HG03108 (cell line): ENCODE results near the gene TMEM54.

Source experiments
- ATAC-seq: cut with Tn5 transposase; IDR thresholded peaks from one replicate; pipeline ENCODE4 v1.9.1; 2021; ENCODE audit warnings: moderate library complexity; ENCODE audit not compliant: unreplicated experiment

Gene TMEM54

DNA sequence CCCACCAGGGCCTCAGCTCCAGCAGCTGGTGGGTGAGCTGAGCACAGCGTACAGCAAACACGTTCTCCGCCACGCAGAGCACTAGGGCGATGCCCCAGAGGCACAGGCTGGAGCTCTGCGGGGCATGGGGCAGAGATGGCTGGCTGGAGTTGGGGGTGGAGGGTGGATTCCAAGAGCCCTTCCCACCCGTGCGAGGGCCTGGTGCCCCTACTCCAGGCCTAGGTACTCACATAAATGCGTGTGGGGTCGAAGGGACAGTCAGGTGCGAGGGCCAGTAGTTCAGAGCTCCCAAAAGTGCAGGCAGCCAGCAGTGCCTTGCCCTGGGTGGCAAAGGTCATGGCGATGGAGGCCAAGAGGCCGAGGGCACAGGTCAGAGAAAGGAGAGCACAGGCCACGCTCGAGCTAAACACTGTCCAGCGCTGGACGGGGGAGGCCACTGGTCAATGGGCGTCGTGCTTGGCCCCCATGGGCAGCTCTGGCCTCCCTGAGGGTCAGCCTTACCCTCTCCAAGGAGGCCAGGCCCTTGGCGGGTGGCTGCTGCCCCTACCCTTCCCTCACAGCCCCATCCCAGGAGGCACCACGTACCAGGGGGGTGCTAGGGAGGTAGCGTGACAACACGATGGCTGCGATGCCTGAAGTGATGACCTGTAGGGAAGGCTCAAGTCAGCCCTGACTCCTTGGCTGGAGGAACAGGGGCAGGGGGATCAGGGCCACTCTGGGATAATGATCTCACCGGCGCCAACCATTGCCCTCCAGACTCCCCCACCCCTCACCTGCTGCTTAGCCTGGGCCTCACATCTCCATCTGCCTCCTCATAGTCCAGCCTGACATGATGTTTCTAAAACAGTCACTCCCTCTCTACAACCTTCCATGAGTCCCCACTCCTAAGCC lies 5.6 kb downstream of the TMEM54 start:
- no peak for ATAC-seq

DNA sequence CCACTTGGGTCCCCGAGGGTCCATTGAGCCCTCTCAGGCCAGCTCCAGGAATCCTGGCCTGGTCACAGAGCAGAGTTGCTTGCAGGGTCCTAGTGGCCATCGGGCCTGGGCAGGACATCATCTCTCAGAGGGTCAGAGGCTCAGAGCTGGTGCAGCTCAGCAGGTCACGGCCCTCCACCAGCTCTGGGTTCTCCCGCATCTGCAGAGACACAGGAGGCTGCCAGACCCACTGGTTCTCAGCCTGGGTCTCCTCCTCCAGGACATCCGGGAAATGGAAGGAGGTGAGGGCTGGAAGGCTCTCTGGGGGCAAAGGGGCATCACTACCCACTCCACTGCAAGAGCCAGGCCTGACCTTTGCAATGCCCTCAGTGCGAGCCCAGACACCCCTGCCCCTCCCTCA lies 6.5 kb downstream of the TMEM54 start:
- ATAC-seq, result no peak

DNA sequence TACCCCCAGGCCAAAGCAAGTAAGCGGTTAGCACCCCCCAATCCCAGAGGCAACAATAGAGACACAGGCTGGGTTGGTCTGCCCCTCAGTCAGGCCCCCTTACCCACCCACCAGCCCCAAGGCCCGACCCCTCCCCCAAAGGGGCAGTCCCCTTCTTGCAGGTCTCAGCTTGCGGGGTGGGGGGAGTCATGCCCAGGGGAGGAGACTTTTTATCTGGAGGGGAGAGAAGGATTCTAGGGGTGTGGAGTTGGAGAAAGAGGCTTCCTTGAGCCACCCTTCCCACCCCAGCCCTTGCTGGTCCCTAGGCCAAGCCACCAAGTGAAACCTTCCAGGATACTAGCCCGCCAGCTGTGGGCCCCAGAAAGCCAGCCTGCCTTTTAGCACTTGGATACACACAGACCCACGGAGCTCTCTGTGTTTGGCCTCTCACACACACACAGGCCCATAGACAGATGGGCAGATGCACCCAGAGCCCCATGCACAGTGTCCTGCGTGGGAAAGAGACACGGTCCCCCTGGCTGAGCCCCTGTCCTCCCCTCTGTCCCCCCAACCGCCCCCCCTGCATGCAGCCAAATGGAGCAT lies 7.1 kb downstream of the TMEM54 start:
- no peak for ATAC-seq

DNA sequence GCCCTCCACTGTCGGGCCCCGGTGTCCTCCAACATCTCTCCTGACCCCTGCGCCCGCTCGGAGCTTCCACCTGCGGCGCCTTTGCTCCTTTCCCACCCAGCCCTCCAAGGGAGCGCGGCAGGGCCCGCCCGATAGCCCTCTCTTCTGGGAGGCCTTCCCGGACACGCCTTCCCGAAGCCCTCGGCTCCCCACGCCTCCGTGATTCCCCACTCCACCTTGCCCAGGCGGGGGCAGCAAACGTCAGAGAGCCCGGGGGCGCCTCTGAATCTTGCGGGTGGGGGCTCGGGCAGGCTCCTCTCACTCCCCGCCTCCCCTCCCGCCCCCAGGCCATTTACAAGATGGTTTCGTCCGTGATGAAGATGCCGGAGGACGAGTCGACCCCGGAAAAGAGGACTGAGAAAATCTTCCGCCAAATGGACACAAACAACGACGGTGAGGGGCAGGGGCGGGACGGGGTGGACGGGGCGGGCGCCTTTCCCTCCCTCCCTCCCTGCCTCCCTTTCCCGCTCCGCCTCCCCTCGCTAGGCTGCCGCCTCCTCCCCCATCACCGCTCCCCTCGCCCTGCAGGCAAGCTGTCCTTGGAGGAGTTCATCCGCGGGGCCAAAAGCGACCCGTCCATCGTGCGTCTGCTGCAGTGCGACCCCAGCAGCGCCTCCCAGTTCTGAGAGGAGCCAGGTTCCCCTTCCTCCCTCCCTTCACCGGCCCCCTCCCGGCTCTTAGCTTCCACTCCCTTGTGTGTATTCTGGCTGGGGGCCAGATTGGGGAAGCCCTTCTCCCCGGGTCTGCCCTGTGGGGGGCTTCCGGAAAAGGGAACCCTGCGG lies 7.8 kb downstream of the TMEM54 start:
- no peak for ATAC-seq

DNA sequence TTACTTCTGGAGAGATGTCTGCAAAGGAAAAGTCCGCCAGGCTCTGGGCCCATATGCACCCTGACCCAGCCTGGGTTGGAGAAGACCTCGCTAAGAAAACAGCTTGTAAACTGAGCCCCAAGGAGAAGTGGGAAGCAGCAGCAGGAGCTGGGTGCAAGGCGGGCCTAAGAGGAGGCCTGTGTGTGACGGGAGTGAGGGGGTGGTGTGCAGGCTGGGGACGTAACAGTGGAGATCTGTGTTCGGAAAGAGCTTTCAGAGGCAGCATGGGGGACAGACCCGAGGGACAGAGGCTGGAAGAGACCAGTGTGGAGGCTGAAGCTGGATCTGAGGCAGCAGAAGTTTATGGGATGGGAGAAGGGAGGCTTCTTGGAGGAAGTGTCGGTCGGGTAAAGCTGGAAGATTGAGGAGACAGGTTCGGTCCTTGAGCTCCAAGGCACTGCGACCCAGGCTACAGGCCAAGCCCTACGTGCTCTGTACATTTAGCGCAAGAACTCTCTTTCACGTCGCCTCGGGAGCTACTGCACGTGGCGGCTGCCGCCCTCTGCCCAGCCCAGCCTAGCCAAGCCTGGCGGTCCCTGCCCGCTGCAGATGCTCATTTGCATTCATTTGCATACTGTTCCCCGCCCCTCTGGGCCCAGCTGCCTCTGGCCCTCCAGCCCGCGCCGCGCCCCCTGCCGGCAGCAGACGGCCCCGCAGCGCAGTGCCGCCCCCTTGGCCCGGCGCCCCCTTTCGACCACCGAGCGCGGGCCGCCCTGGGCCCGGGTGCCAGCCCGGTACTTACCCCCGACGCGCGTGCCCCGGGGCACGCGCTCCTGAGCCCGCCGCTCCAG lies 8.6 kb downstream of the TMEM54 start:
- no peak for ATAC-seq

DNA sequence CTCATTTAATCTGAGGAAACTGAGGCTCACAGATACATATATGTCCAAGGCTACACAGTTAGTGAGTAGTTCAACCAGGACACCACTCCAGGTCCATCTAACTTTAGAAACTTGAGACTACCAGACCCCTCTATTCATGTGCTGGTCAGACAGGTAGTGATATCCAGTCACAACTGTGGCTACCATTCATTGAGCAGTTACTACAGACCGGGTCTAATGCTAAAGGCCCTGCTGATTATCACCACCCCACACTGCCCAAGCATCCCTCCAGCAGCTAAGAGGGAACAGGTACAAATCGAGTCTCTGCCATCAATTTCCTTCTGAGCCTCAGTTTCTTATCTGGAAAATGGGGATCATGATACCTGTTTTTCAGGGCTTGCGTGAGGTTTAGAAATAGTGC lies 9.6 kb downstream of the TMEM54 start:
- no peak for ATAC-seq

DNA sequence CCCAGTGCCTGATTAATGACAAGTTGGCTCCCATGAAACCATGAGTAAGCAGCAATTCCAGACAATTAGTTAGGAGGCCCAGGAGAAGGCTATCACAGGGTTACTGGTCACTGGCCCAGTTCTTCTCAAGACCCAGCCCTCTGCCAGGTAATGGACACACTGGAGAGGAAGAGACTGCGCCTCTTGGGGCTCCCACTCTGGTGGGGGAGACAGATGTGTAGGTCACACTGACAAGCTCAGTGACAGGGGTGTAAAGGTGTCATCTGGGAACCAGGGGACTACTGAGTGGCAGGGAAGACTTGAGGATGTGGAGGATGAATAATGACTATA lies 10.0 kb downstream of the TMEM54 start:
- no peak for ATAC-seq

DNA sequence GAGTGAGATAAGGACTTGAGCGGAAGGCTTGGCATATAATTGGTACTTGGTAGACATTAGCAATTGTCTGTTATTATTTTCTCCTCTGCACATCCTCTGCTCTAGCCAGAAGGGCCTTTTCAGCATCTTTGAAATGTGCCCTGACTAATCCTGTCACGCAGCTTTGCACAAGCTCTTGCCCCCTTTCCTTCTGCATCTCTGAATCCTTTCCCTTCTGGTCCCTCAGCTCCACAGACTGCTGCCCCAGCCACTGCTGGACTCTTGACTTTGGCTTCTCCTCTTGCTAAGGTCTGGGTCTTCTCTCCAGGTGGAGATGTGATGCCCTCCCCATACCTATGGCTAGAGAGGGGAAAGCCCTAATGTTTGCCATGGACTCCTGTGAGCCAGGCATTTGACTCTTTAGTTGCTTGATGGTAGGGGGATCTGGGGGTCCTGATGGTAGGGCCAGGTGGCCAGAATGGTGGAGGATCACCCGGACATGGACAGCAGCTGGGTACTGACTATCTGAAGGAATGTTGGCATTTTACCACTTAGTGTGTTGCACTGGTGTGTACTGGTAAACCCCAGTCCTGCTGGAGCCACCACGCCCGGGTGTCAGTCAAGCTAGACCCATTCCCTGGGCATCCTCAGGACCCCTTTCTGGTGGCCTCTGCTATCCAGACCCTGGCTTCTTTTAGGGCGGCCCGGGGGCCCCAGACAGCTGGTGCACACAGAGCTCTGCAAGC lies 10.5 kb downstream of the TMEM54 start:
- no peak for ATAC-seq

DNA sequence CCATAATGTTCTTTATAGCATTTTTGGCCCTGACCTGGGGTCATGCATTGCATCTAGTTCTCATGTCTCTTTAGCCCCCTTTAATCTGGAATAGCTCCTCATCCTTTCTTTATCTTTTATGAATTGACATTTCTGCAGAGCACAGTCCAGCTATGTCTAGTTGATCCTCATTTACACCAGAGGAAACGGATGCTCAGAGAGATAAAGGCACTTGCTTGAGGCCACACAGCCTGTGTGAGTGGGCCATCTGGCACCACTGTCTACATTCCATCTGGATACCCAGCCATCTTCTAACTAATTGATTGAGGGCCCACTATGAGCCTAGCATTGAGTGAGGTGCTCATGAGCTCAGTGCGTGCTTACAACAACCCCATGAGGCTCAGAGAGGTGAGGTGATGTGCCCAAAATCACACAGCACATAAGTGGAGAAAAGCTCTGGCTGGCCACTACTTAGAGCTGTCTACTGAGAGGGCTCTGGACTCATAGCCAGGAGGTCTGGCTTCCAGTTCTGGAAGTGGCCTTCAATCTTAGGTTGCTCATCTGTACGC lies 11.4 kb downstream of the TMEM54 start:
- no peak for ATAC-seq

DNA sequence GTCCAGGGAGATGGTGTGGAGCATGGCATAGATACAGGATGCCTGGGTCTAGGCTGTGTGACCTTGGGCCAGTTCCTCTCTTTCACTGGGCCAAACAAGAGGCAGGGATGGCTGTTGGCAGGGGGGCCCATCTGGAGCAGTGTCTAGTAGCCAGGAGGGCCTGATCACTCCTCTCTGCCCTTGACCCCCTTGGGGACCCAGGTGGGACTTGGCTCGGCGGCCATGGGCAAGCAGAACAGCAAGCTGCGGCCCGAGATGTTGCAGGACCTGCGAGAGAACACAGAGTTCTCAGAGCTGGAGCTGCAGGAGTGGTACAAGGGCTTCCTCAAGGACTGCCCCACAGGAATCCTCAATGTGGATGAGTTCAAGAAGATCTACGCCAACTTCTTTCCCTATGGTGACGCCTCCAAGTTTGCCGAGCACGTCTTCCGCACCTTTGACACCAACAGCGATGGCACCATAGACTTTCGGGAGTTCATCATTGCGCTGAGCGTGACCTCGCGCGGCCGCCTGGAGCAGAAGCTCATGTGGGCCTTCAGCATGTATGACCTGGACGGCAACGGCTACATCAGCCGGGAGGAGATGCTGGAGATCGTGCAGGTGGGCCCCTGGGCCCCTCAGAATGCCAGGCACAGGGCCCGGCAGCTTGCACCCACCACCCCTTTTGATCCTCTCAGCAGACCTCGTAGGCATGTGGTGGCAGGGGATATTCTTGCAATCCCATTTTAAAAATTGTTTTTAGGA lies 12.3 kb downstream of the TMEM54 start:
- no peak for ATAC-seq

DNA sequence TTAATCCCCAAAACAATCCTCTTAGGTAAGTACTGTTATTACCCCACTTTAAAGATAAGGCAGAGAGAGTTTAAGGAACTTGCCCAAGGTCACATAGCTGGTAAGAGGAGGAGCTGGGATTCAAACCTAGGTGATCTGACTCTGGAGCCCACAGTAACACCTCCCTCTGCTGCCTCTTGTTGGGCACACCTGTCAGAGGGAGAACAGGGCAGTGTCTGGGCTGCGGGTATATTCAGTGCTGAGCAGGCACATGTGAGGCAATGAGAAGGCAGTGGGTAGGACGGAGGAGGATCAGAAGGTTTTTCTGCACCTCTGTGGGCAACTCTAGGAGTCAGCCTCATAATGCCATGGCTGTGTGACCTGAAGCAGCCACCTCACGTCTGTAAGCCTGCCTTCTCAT lies 13.1 kb downstream of the TMEM54 start:
- no peak for ATAC-seq

DNA sequence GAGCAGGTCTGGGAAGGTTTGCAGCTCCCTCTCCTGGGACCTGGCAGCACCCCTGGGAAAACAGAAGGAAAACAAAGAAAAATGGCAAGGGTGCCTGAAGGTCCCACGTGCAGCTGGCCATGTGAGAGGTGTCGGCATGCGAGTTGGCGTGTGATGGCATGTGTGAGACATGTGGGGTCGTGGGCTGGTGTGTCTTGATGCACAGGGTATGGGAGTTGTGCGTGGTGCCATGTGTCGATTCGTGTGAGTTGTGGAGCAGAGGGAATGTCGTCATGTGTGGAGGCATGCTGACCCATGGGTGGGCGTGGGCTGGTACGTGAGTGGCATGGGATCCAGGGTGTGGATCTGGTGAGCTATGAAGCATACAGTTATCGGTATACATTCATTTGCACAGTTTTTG lies 13.6 kb downstream of the TMEM54 start:
- no peak for ATAC-seq

DNA sequence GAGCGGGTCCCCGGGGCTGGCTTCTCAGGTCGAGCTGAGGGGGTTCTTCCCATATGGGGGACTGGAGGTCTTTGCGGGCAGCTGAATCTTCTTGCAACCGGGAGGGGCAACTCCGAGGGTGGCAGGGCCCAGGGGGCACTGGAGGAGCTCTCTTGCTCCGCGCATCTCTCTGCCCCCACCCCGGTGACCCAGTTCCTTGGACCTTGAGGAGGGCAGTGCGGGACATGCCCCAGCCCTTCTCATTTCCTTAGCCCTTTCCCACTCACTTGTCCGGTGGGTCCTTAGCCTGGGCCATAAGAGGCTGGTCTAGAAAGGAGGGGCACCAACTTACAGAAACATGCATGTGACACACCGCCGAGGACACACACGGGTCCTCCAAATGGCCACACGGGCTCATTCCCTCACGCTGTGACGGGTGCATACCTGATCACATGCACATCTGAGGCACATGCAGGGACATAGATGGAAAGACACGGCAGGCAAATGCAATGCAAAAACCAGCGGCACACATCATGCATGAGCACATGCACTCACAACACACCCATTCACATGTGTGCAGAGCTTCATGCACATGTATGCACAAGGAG lies 14.3 kb downstream of the TMEM54 start:
- no peak for ATAC-seq

DNA sequence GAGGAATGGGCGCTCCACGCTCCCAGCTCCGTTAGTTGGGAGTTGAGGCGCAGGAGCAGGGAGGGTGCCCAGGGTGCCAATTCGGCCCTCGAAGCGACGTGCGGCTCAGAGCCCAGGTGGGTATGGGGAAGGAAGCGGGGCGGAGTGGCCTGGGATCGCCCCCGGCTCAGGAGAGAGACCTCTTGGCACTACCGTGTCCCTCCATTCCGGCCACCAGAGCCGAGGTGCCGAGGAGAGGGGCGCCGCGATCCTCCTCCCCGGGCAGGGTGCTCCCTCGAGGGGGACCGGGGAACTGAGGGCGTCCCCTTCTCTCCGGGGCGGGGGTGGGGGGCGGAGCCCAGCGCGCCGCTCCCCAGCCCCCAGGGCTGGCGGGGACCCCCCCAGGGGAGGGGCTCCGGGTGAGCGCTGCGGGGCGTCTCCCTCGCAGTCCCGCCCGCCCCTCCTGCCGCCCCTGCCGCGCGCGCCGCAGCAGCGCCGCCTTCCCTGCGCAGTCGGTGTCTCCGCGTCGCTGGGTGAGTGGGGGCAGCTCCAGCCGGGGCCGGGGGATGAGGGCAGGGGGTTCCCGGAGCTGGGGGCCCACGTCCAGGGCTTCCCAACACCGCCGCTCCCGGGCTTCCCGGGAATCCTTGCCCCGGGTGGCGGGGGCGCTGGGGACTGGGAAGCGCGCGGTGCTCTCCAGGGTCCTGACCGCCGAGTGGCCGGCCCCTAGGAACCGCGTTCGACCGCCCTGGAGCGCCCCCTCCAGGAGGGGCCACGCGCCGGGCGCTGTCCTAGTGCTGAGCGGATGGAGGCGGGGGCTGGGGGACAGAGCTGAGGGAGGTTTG lies 15.0 kb downstream of the TMEM54 start, which contains the start of gene HPCA:
Gene HPCA (plus strand): TSS at position 488 of the 824 bp plus-strand sequence. CDS start 2,408 bp downstream, outside the sequence.
- ATAC-seq, result no peak

DNA sequence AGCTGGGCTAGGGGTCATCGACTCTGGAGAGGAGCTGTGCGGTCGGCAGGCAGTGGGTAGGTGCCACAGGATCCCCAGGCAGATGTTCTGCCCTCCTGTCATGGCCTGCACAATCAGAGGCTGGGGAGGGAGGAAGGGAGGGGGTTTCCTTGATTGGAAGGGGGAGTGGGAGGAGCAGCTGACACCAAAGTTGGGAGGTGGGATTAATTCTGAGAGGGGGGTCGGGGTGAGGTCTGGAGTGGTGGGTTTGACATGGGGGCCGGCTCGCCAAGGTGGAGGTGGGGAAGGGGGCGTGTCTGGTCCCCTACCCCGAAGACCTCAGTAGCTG lies 15.5 kb downstream of the TMEM54 start:
- ATAC-seq, result no peak

DNA sequence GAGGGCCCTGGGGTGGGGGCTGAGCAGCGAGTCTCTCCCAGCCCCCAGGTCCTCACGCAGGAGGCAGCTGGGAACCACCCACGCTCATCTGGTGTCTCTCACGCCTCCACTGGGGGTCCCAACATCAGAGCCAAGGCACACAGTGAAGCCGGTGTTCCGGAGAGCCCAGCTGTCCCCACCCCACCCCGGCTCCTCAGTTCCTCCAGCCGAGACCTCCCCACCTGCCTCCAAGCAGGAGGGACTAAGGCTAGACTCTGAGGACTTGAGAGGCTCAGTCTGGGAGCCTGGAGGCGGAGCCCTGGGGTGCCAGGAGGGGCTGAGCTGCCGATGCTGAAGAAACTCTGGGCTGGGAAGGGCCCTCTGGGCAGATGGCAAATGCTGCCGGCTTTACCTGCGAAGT lies 16.5 kb downstream of the TMEM54 start:
- ATAC-seq, result no peak

DNA sequence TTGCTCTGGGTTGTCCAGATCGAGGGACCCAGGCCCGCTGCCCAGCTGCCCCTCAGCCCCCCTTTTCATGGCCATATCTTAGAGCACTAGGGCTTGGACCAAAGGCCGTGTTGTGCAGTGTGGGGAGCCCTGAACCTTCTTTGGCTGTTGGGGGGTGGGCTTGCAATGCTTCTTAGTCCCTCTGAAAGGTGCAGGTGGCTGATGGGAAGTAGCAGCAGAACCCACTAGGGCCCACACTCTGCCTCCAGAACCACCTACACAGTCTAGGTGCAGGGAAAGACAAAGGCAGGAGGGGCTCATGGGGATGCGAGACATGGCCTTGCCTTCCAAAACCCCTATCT lies 17.2 kb downstream of the TMEM54 start:
- no peak for ATAC-seq

DNA sequence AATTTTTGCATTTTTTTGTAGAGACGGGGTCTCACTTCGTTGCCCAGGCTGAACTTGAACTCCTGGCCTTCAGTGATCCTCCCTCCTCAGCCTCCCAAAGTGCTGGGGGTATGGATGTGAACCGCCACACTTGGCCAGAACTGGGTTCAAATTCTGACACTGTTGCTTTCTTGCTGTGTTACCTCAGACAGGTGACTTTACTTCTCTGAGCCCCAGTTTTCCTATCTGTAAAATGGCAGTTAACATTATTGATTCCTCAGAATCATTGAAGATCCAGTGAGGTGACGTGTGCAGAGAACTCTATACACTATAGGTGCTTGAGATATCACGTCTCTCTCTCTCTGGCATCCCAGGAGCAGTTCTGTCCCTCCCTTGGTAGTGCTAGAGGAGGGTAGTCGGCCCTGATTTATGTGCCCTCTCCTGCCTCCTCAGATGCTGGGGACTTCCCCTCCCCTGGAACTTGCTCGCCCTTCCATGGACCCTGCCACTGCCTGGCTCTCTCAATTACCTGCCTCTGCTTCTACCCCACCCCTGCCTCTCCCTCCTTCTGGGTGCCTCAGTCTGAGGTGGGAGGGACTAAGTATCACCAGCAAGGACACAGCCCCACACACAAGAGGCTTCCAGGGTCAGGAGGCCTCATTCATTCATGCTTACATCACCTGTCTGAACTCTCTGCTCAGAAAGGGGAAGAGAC lies 17.7 kb downstream of the TMEM54 start:
- no peak for ATAC-seq
